B cell (primary cell): ENCODE data around the gene ADAMTSL1. TPM values are rescaled to one million over a fixed set of nuclear protein-coding genes. Genes with fewer than 3 reads are reported as not detected.

ENCODE experiments used
- ATAC-seq: fragments of 200-7000 bp; cut with Tn5 transposase; one replicate; pipeline ENCODE4 v1.10.0; 2021; ENCODE audit warnings: low read depth, mild to moderate bottlenecking, moderate number of reproducible peaks, moderate library complexity
- CTCF ChIA-PET: fragments of 350-600 bp; sonication (Branson Sonifier 250); formaldehyde crosslinking; loops from one replicate; lab custom pipeline; 2021; ENCODE audit warnings: antibody characterized with exemption, inconsistent platforms; lab: Charles Lee
- POLR2A ChIA-PET: fragments of 350-600 bp; sonication (Branson Sonifier 250); formaldehyde crosslinking; loops from one replicate; lab custom pipeline; 2021; ENCODE audit warnings: antibody characterized with exemption; lab: Charles Lee
- DNase-seq: peaks from one replicate; pipeline ENCODE4 v3.0.0; 2013
- H2AFZ ChIP-seq: 2 replicates; pipeline ENCODE4 v1.6.1; 2012; ENCODE audit warnings: mild to moderate bottlenecking, low read depth, low read length; ENCODE audit not compliant: insufficient read depth, poor library complexity, severe bottlenecking
- H3K27ac ChIP-seq, 2 donors: 1 replicate in 1 of 2; 2 replicates in 1 of 2; pipeline ENCODE4 v1.5.1; 2012 to 2013; ENCODE audit warnings: low read length in 2 of 2, mild to moderate bottlenecking in 2 of 2, moderate library complexity in 1 of 2
- H3K27me3 ChIP-seq, 4 experiments: fragments of 200-600 bp in 1 of 4; sonication (generic) in 1 of 4; replicated peaks in 1 of 4; 1 replicate in 2 of 4; 2 replicates in 2 of 4; pipeline versions ENCODE4 v1.6.1 to v1.7.0; 2013 to 2016; ENCODE audit warnings: low read length in 3 of 4, mild to moderate bottlenecking in 2 of 4, mixed read lengths in 1 of 4, moderate library complexity in 1 of 4; ENCODE audit not compliant: insufficient read depth in 4 of 4, control insufficient read depth in 3 of 4; ENCODE audit errors: control extremely low read depth in 1 of 4
- H3K36me3 ChIP-seq, 2 experiments: replicated peaks in 1 of 2; 1 replicate in 1 of 2; 2 replicates in 1 of 2; pipeline versions ENCODE4 v1.6.1 to v1.7.1; 2013; ENCODE audit warnings: low read length in 1 of 2; ENCODE audit not compliant: insufficient read depth in 2 of 2, control insufficient read depth in 1 of 2; ENCODE audit errors: control extremely low read depth in 1 of 2, extremely low read depth in 1 of 2
- H3K4me1 ChIP-seq, 2 donors: fragments of 200-600 bp in 1 of 2; sonication (generic) in 1 of 2; 1 replicate in 1 of 2; 2 replicates in 1 of 2; pipeline versions ENCODE4 v1.5.1 to v1.6.1; 2013 to 2017; ENCODE audit warnings: low read length in 2 of 2; ENCODE audit not compliant: control insufficient read depth in 2 of 2, insufficient read depth in 2 of 2
- H3K4me2 ChIP-seq: replicated peaks from 2 replicates; pipeline ENCODE3; 2012; ENCODE audit warnings: mild to moderate bottlenecking, low read depth, low read length; ENCODE audit not compliant: poor library complexity, severe bottlenecking
- H3K4me3 ChIP-seq, 5 experiments: fragments of 200-600 bp in 1 of 5; sonication (generic) in 1 of 5; 1 replicate in 3 of 5; 2 replicates in 2 of 5; pipeline versions ENCODE4 v1.5.1 to v1.7.0; 2011 to 2016; ENCODE audit warnings: low read length in 4 of 5, mild to moderate bottlenecking in 4 of 5, low read depth in 2 of 5, control low read depth in 1 of 5, moderate library complexity in 1 of 5; ENCODE audit not compliant: insufficient read depth in 1 of 5; ENCODE audit errors: control extremely low read depth in 1 of 5, extremely low read depth in 1 of 5
- H3K79me2 ChIP-seq: fragments of 200-600 bp; sonication (generic); one replicate; pipeline ENCODE4 v1.6.0; 2016; ENCODE audit warnings: low read length; ENCODE audit not compliant: control insufficient read depth, insufficient read depth
- H3K9ac ChIP-seq: fragments of 200-600 bp; sonication (generic); 2 replicates; pipeline ENCODE4 v1.6.1; 2017; ENCODE audit warnings: mild to moderate bottlenecking, low read length, moderate library complexity
- H3K9me3 ChIP-seq, 3 donors: one replicate each; pipeline versions ENCODE4 v1.6.1 to v1.7.1; 2013; ENCODE audit warnings: low read length in 2 of 3; ENCODE audit not compliant: control insufficient read depth in 2 of 3, insufficient read depth in 1 of 3; ENCODE audit errors: control extremely low read depth in 1 of 3
- H4K20me1 ChIP-seq: 2 replicates; pipeline ENCODE4 v1.6.0; 2012; ENCODE audit warnings: mild to moderate bottlenecking, low read length; ENCODE audit not compliant: insufficient read depth, control insufficient read depth, poor library complexity, severe bottlenecking
- H3K27ac Mint-ChIP-seq: one replicate; pipeline ENCODE4 v1.8.0; 2021; ENCODE audit warnings: mixed read lengths
- H3K27me3 Mint-ChIP-seq: one replicate; pipeline ENCODE4 v1.8.0; 2021; ENCODE audit warnings: mixed read lengths
- H3K4me1 Mint-ChIP-seq: one replicate; pipeline ENCODE4 v1.8.0; 2021; ENCODE audit warnings: mixed read lengths
- H3K4me3 Mint-ChIP-seq: one replicate; pipeline ENCODE4 v1.8.0; 2021; ENCODE audit warnings: mixed read lengths
- H3K9me3 Mint-ChIP-seq: one replicate; pipeline ENCODE4 v1.8.0; 2022; ENCODE audit warnings: mixed read lengths; ENCODE audit not compliant: insufficient read depth
- CTCF ChIP-seq: fragments of 200-600 bp; IDR thresholded peaks from one replicate; pipeline ENCODE4 v1.8.0; 2022; ENCODE audit warnings: antibody characterized with exemption, mild to moderate bottlenecking
- EZH2 ChIP-seq: IDR thresholded peaks from 2 replicates; pipeline ENCODE4 v1.6.1; 2012; ENCODE audit warnings: borderline replicate concordance, low read depth, mild to moderate bottlenecking, moderate library complexity, low read length; ENCODE audit not compliant: insufficient read depth, poor library complexity, severe bottlenecking
- WGBS: methylation state at CpG from one replicate; pipeline ENCODE4 v1.1.5; 2013; ENCODE audit warnings: missing lambda C conversion rate; ENCODE audit not compliant: insufficient coverage; 5-methylcytosine and 5-hydroxymethylcytosine counted together
- intact Hi-C: fragments of 100-400 bp; cut with micrococcal nuclease; formaldehyde crosslinking; loops from one replicate; pipeline ENCODE4 v1.10.0; 2022
- polyA plus RNA-seq: library from polyadenylated mRNA; depleted of rRNA; stranded (reverse); fragments of >200 nt; gene quantifications from 2 replicates; pipeline ENCODE4 v1.2.3, GENCODE V29; 2012
- total RNA-seq, 2 donors: library from RNA; stranded (reverse); fragments of 120-200 nt in 1 of 2; gene quantifications; 1 replicate in 1 of 2; 2 replicates in 1 of 2; pipeline versions ENCODE4 v1.2.3 to v1.2.4, GENCODE V29; 2013 to 2022

Gene ADAMTSL1
- total and polyA plus RNA-seq, 2 donors (not counting 1 experiment from before 2014, with no cell fraction given) = not detected

GRCh38 chr9:18810581-18810980 is 336.6 kb downstream of the ADAMTSL1 start:
- H3K27ac Mint-ChIP-seq = no peak overlapping the region
- TF ChIP-seq EZH2 (no peak), CTCF (no peak)
- Histone ChIP-seq H3K36me3 (no peaks in the 10 kb centered on the region), H4K20me1 (no peaks in the 10 kb centered on the region), H3K27ac (no peak overlapping the region), H3K4me2 (no peak overlapping the region), H3K4me1 (no peaks in the 10 kb centered on the region), H3K79me2 (no peaks in the 10 kb centered on the region), H3K9ac (no peak overlapping the region), H2AFZ (no peak overlapping the region), H3K27me3 (no peaks in the 10 kb centered on the region), H3K9me3 (peaks cover 0 to 7% (median 0%) of the 10 kb centered on the region in 3 donors), H3K4me3 (no peak overlapping the region)
- DNase-seq (no peak), ATAC-seq (no peak)
- no peaks in the 10 kb centered on the region for H3K9me3 Mint-ChIP-seq
- no CpG with 5 or more reads among the region's 1 CpG for WGBS
- CTCF ChIA-PET = no interaction called here
- no peaks in the 10 kb centered on the region for H3K4me1 Mint-ChIP-seq
- H3K27me3 Mint-ChIP-seq = no peaks in the 10 kb centered on the region
- POLR2A ChIA-PET = no interaction called here
- no peak overlapping the region for H3K4me3 Mint-ChIP-seq
- intact Hi-C loops = no loop called here

GRCh38 chr9:18811171-18811570 is 337.2 kb downstream of the ADAMTSL1 start:
- no CpG with 5 or more reads among the region's 2 CpGs for WGBS
- no peaks in the 10 kb centered on the region for H3K4me1 ChIP-seq
- intact Hi-C loops = no loop called here
- no peak overlapping the region for H3K27ac ChIP-seq
- no peak overlapping the region for H3K4me2 ChIP-seq
- POLR2A ChIA-PET = no interaction called here
- ATAC-seq = no peak
- peaks cover 0 to 7% (median 0%) of the 10 kb centered on the region in 3 donors for H3K9me3 ChIP-seq
- Mint-ChIP-seq H3K4me3 (no peak overlapping the region), H3K27me3 (no peaks in the 10 kb centered on the region), H3K9me3 (no peaks in the 10 kb centered on the region), H3K4me1 (no peaks in the 10 kb centered on the region), H3K27ac (no peak overlapping the region)
- no peaks in the 10 kb centered on the region for H4K20me1 ChIP-seq
- TF ChIP-seq EZH2 (no peak), CTCF (no peak)
- H3K4me3 ChIP-seq = no peak overlapping the region
- no peak overlapping the region for H3K9ac ChIP-seq
- CTCF ChIA-PET = no interaction called here
- H2AFZ ChIP-seq = no peak overlapping the region
- H3K79me2 ChIP-seq = no peaks in the 10 kb centered on the region
- no peaks in the 10 kb centered on the region for H3K36me3 ChIP-seq
- no peak for DNase-seq
- no peaks in the 10 kb centered on the region for H3K27me3 ChIP-seq
